H1 (cell line): ENCODE measurements around the gene ENPP6. TPM values are rescaled to one million over a fixed set of nuclear protein-coding genes. Genes with fewer than 3 reads are reported as not detected.

Experiments used
- CTCF ChIA-PET: fragments of 300-600 bp; sonication (Branson Sonifier 250); formaldehyde crosslinking; loops from one replicate; lab custom pipeline; 2021; ENCODE audit not compliant: partially characterized antibody; lab: Charles Lee
- POLR2A ChIA-PET: fragments of 300-600 bp; sonication (Branson Sonifier 250); formaldehyde crosslinking; loops from one replicate; lab custom pipeline; 2021; ENCODE audit warnings: inconsistent platforms; ENCODE audit not compliant: partially characterized antibody; lab: Charles Lee
- DNase-seq, 2 experiments: peaks; one replicate each; pipeline versions ENCODE4 v3.0.0 to v3.0.0-alpha.2; 2010 to 2022; ENCODE audit warnings: low spot score in 2 of 2, low read depth in 1 of 2, mixed read lengths in 1 of 2
- FAIRE-seq: peaks from 2 replicates; lab custom pipeline; 2011; peaks lifted over from hg19 to GRCh38; lab: Jason Lieb, UNC
- H2AFZ ChIP-seq: 2 replicates; pipeline ENCODE4 v1.8.1; 2012; ENCODE audit warnings: low read length, inconsistent platforms
- H2AK5ac ChIP-seq: 2 replicates; pipeline ENCODE4 v1.6.1; 2013; ENCODE audit warnings: low read depth, low read length
- H2BK120ac ChIP-seq: replicated peaks from 2 replicates; pipeline ENCODE3; 2013; ENCODE audit warnings: low read depth, low read length, inconsistent platforms
- H2BK12ac ChIP-seq: 2 replicates; pipeline ENCODE4 v1.6.1; 2013; ENCODE audit warnings: low read depth, low read length
- H2BK15ac ChIP-seq: 2 replicates; pipeline ENCODE4 v1.6.1; 2013; ENCODE audit warnings: low read length
- H2BK20ac ChIP-seq: 2 replicates; pipeline ENCODE4 v1.6.1; 2013; ENCODE audit warnings: low read length
- H2BK5ac ChIP-seq: 2 replicates; pipeline ENCODE4 v1.6.1; 2013; ENCODE audit warnings: low read depth, low read length
- H3K14ac ChIP-seq: 2 replicates; pipeline ENCODE4 v1.6.1; 2013; ENCODE audit warnings: inconsistent platforms; ENCODE audit not compliant: insufficient read length
- H3K18ac ChIP-seq: 2 replicates; pipeline ENCODE4 v1.6.1; 2013; ENCODE audit warnings: low read length; ENCODE audit errors: extremely low read depth
- H3K23ac ChIP-seq: 2 replicates; pipeline ENCODE4 v1.6.1; 2013; ENCODE audit warnings: inconsistent platforms; ENCODE audit not compliant: insufficient read length
- H3K23me2 ChIP-seq: 2 replicates; pipeline ENCODE4 v1.6.1; 2013; ENCODE audit warnings: low read depth, low read length
- H3K27ac ChIP-seq: 2 replicates; pipeline ENCODE4 v1.6.1; 2011; ENCODE audit warnings: low read depth, low read length, inconsistent platforms
- H3K27me3 ChIP-seq, 4 experiments: replicated peaks in 1 of 4; 1 replicate in 1 of 4; 2 replicates in 3 of 4; pipeline versions ENCODE4 v1.6.1 to v1.8.1; 2011 to 2013; ENCODE audit warnings: low read length in 3 of 4, mild to moderate bottlenecking in 3 of 4, inconsistent platforms in 2 of 4, mixed read lengths in 2 of 4, moderate library complexity in 1 of 4; ENCODE audit not compliant: control insufficient read depth in 3 of 4, insufficient read depth in 3 of 4; ENCODE audit errors: extremely low read depth in 1 of 4
- H3K36me3 ChIP-seq, 4 experiments: 2 replicates each; pipeline versions ENCODE4 v1.6.1 to v1.8.1; 2011 to 2013; ENCODE audit warnings: mild to moderate bottlenecking in 4 of 4, low read length in 3 of 4, moderate library complexity in 2 of 4, control low read depth in 1 of 4, inconsistent platforms in 1 of 4; ENCODE audit not compliant: insufficient read depth in 4 of 4, control insufficient read depth in 2 of 4
- H3K4ac ChIP-seq: replicated peaks from 2 replicates; pipeline ENCODE3; 2013; ENCODE audit warnings: low read length, low read depth, mixed read lengths, inconsistent platforms; ENCODE audit not compliant: insufficient read length
- H3K4me1 ChIP-seq, 4 experiments: replicated peaks in 1 of 4; 1 replicate in 1 of 4; 2 replicates in 3 of 4; pipeline versions ENCODE4 v1.6.1 to v1.8.1; 2011 to 2013; ENCODE audit warnings: low read length in 3 of 4, inconsistent platforms in 2 of 4, mixed read lengths in 1 of 4; ENCODE audit not compliant: insufficient read depth in 4 of 4, control insufficient read depth in 3 of 4
- H3K4me2 ChIP-seq, 2 experiments: 2 replicates each; pipeline versions ENCODE4 v1.6.1 to v1.8.1; 2011 to 2013; ENCODE audit warnings: low read depth in 2 of 2, low read length in 2 of 2, control low read depth in 1 of 2, inconsistent platforms in 1 of 2, mild to moderate bottlenecking in 1 of 2; ENCODE audit not compliant: insufficient read depth in 1 of 2
- H3K4me3 ChIP-seq, 4 experiments: fragments of 200-600, 300-600 bp in 1 of 4; sonication (generic), shearing (Covaris generic), sonication (Bioruptor Twin) in 1 of 4; 2 replicates each; pipeline versions ENCODE4 v1.5.1 to v1.8.1; 2011 to 2016; ENCODE audit warnings: low read length in 4 of 4, low read depth in 3 of 4, control low read depth in 2 of 4, inconsistent platforms in 2 of 4, mild to moderate bottlenecking in 2 of 4, mixed read lengths in 1 of 4, moderate library complexity in 1 of 4; ENCODE audit not compliant: insufficient read depth in 2 of 4; ENCODE audit errors: extremely low read depth in 1 of 4
- H3K56ac ChIP-seq: replicated peaks from 2 replicates; pipeline ENCODE3; 2013; ENCODE audit warnings: low read depth, mild to moderate bottlenecking, mixed read lengths, low read length, inconsistent platforms; ENCODE audit not compliant: insufficient read length
- H3K79me1 ChIP-seq: 2 replicates; pipeline ENCODE4 v1.6.1; 2013; ENCODE audit warnings: low read depth, low read length, control low read depth
- H3K79me2 ChIP-seq, 2 experiments: 2 replicates each; pipeline versions ENCODE4 v1.6.1 to v1.8.1; 2012 to 2013; ENCODE audit warnings: low read length in 2 of 2, mild to moderate bottlenecking in 2 of 2, inconsistent platforms in 1 of 2; ENCODE audit not compliant: insufficient read depth in 2 of 2, control insufficient read depth in 1 of 2
- H3K9ac ChIP-seq, 4 experiments: replicated peaks in 1 of 4; 1 replicate in 1 of 4; 2 replicates in 3 of 4; pipeline versions ENCODE4 v1.6.1 to v1.8.1; 2011 to 2013; ENCODE audit warnings: low read depth in 3 of 4, low read length in 3 of 4, control low read depth in 2 of 4, mild to moderate bottlenecking in 2 of 4, moderate library complexity in 2 of 4, inconsistent platforms in 1 of 4; ENCODE audit errors: extremely low read depth in 1 of 4
- H3K9me3 ChIP-seq, 2 experiments: 2 replicates each; pipeline versions ENCODE4 v1.6.1 to v1.8.1; 2012 to 2013; ENCODE audit warnings: mild to moderate bottlenecking in 2 of 2, moderate library complexity in 2 of 2, control low read depth in 1 of 2, inconsistent platforms in 1 of 2, low read depth in 1 of 2, low read length in 1 of 2, mixed read lengths in 1 of 2; ENCODE audit not compliant: insufficient read depth in 2 of 2
- H4K20me1 ChIP-seq, 2 experiments: replicated peaks in 1 of 2; 2 replicates each; pipeline versions ENCODE3 to v1.8.1; 2011 to 2013; ENCODE audit warnings: inconsistent platforms in 2 of 2, low read length in 2 of 2, mild to moderate bottlenecking in 1 of 2; ENCODE audit not compliant: insufficient read depth in 2 of 2, control insufficient read depth in 1 of 2
- H4K5ac ChIP-seq: 2 replicates; pipeline ENCODE4 v1.6.1; 2013; ENCODE audit warnings: low read length, low read depth, mixed read lengths, inconsistent platforms; ENCODE audit not compliant: insufficient read length
- H4K8ac ChIP-seq: 2 replicates; pipeline ENCODE4 v1.8.0; 2013; ENCODE audit warnings: mild to moderate bottlenecking, moderate library complexity, low read length, inconsistent platforms; ENCODE audit not compliant: insufficient read depth; ENCODE audit errors: extremely low read depth
- H4K91ac ChIP-seq: replicated peaks from 2 replicates; pipeline ENCODE3; 2013; ENCODE audit warnings: low read length, mixed read lengths, inconsistent platforms; ENCODE audit not compliant: insufficient read length
- BRCA1 ChIP-seq: IDR thresholded peaks from 2 replicates; pipeline ENCODE4 v1.6.1; 2012; ENCODE audit warnings: low read depth, low read length, improper control_type of control experiment
- CBX5 ChIP-seq: fragments of 300-800, 300-1000 bp; sonication (generic); IDR thresholded peaks from 2 replicates; pipeline ENCODE4 v1.7.1; 2016; ENCODE audit warnings: antibody characterized with exemption, low read length, low read depth
- CTBP2 ChIP-seq: IDR thresholded peaks from 2 replicates; pipeline ENCODE4 v1.7.0; 2011; ENCODE audit warnings: borderline replicate concordance, mild to moderate bottlenecking, moderate library complexity, mixed read lengths, low read length; ENCODE audit not compliant: insufficient read depth, insufficient read length
- MAFK ChIP-seq: IDR thresholded peaks from 2 replicates; pipeline ENCODE4 v1.6.1; 2012; ENCODE audit warnings: low read depth, mild to moderate bottlenecking, improper control_type of control experiment, low read length
- PHF8 ChIP-seq: fragments of 200-600 bp; sonication (generic); conservative IDR thresholded peaks from 2 replicates; pipeline ENCODE4 v1.7.1; 2012; ENCODE audit warnings: low read depth, mild to moderate bottlenecking, inconsistent platforms, low read length, moderate library complexity
- POLR2A ChIP-seq, 2 experiments: IDR thresholded peaks; 1 replicate in 1 of 2; 2 replicates in 1 of 2; pipeline ENCODE4 v1.6.1; 2011; ENCODE audit warnings: low read depth in 2 of 2, low read length in 2 of 2, mild to moderate bottlenecking in 2 of 2; ENCODE audit errors: control extremely low read depth in 1 of 2
- POLR2AphosphoS5 ChIP-seq: IDR thresholded peaks from 2 replicates; pipeline ENCODE4 v1.6.1; 2011; ENCODE audit warnings: low read depth, low read length
- RXRA ChIP-seq: IDR thresholded peaks from 2 replicates; pipeline ENCODE4 v1.6.1; 2011; ENCODE audit warnings: low read depth, mild to moderate bottlenecking, low read length, moderate library complexity; ENCODE audit not compliant: insufficient read depth
- SAP30 ChIP-seq: fragments of 300-600 bp; sonication (generic); IDR thresholded peaks from 2 replicates; pipeline ENCODE4 v1.7.1; 2012; ENCODE audit warnings: low read length, moderate library complexity, mild to moderate bottlenecking, inconsistent platforms; ENCODE audit not compliant: insufficient read depth, insufficient replicate concordance
- SP4 ChIP-seq: IDR thresholded peaks from 2 replicates; pipeline ENCODE4 v1.6.1; 2012; ENCODE audit warnings: low read length, inconsistent platforms
- TCF12 ChIP-seq: IDR thresholded peaks from 2 replicates; pipeline ENCODE4 v1.6.1; 2011; ENCODE audit warnings: low read depth, mild to moderate bottlenecking, low read length
- TEAD4 ChIP-seq: IDR thresholded peaks from 2 replicates; pipeline ENCODE4 v1.6.1; 2012; ENCODE audit warnings: low read depth, low read length, inconsistent platforms, mixed read lengths
- WGBS, 2 experiments: shearing (Covaris generic) in 1 of 2; methylation state at CpG; one replicate each; pipeline versions ENCODE4 v1.1.6 to v1.1.7; 2013 to 2015; ENCODE audit warnings: low lambda C conversion rate in 2 of 2, mixed read lengths in 2 of 2, inconsistent platforms in 1 of 2, low coverage in 1 of 2, missing lambda C conversion rate in 1 of 2; ENCODE audit not compliant: insufficient replicate concordance in 2 of 2, insufficient coverage in 1 of 2, insufficient read length in 1 of 2; ENCODE audit errors: extremely low coverage in 1 of 2, missing lambda C conversion rate in 1 of 2; 5-methylcytosine and 5-hydroxymethylcytosine counted together
- polyA plus RNA-seq, 7 experiments: library from polyadenylated mRNA; depleted of rRNA in 3 of 7; stranded (reverse) in 5 of 7; unstranded in 2 of 7; fragments of >200 nt in 5 of 7; fragments of 200-250 nt in 2 of 7; gene quantifications; 1 replicate in 5 of 7; 2 replicates in 1 of 7; 4 replicates in 1 of 7; pipeline versions ENCODE4 v1.2.1 to v1.2.3, GENCODE V29; 2011 to 2013; ENCODE audit warnings: missing spikeins in 2 of 7, mixed read lengths in 2 of 7
- total RNA-seq: library from RNA; stranded (reverse); fragmentation: NEBNext Ultra II Directional; extraction: Animal tissue kit (Norgen Biotek cat#: 25700); gene quantifications from 2 replicates; pipeline ENCODE4 v1.2.1, GENCODE V29; 2021

The ENPP6 gene
- total and polyA plus RNA-seq, 2 of the 8 experiments (the other 6 are each of a cell fraction or from before 2014, with no cell fraction given) = 0.11 to 0.20 TPM

GRCh38 chr4:184234155-184234554 is 16.5 kb upstream of the ENPP6 start:
- no peak overlapping the region for H4K8ac ChIP-seq
- 95% methylated on average over 4 of the region's 4 CpGs; no CpG with 5 or more reads in 1 of the 2 experiments for WGBS, 2 experiments
- H2AFZ ChIP-seq = no peak overlapping the region
- FAIRE-seq (no peak), DNase-seq (no peak)
- no peak overlapping the region for H2AK5ac ChIP-seq
- no peak overlapping the region for H4K5ac ChIP-seq
- H2BK12ac ChIP-seq = no peak overlapping the region
- no peaks in the 10 kb centered on the region for H3K79me2 ChIP-seq
- H3K56ac ChIP-seq = no peak overlapping the region
- no peak overlapping the region for H3K27ac ChIP-seq
- no peak overlapping the region for H3K18ac ChIP-seq
- H3K23ac ChIP-seq = no peak overlapping the region
- H3K79me1 ChIP-seq = no peaks in the 10 kb centered on the region
- no peak overlapping the region for H3K14ac ChIP-seq
- no peak overlapping the region for H2BK5ac ChIP-seq
- no peak overlapping the region for H2BK20ac ChIP-seq
- no peak overlapping the region for H3K9ac ChIP-seq
- TF ChIP-seq CBX5 (no peak), BRCA1 (no peak), CTBP2 (no peak), SP4 (no peak), TEAD4 (no peak), PHF8 (no peak), POLR2A (IDR thresholded peaks at IDR 0.05; ENCODE audit: control extremely low read depth in 1 of 2, low read depth in 2 of 2, low read length in 2 of 2) (no peak), RXRA (no peak), POLR2AphosphoS5 (no peak), MAFK (no peak), SAP30 (no peak), TCF12 (no peak)
- H3K23me2 ChIP-seq = no peaks in the 10 kb centered on the region; the same call in 1 of the 2 replicates
- no peak overlapping the region for H2BK15ac ChIP-seq
- no peak overlapping the region for H3K4me3 ChIP-seq
- H3K4me2 ChIP-seq = no peak overlapping the region
- no peaks in the 10 kb centered on the region for H3K9me3 ChIP-seq
- no peaks in the 10 kb centered on the region for H3K36me3 ChIP-seq
- H3K4ac ChIP-seq = no peak overlapping the region
- no peaks in the 10 kb centered on the region; a peak in 1 of 7 replicates for H3K27me3 ChIP-seq
- H3K4me1 ChIP-seq = no peaks in the 10 kb centered on the region
- no peak overlapping the region for H2BK120ac ChIP-seq
- POLR2A ChIA-PET = no interaction called here
- H4K20me1 ChIP-seq = no peaks in the 10 kb centered on the region
- CTCF ChIA-PET = interaction anchor here (1.0 kb wide), 1 partner anchor 30 kb away, joined by 4 read pairs; no protein-coding TSS in a partner anchor
- no peak overlapping the region for H4K91ac ChIP-seq
